AG04449 (cell line): ENCODE data around the gene APOM.

Experiments
- CTCF ChIA-PET: fragments of 350-600 bp; formaldehyde crosslinking; extraction: SDS; loops from one replicate; lab custom pipeline; 2021; ENCODE audit warnings: antibody characterized with exemption; lab: Yijun Ruan, JAX
- POLR2A ChIA-PET: fragments of 400-600, 350-600 bp; formaldehyde crosslinking; extraction: SDS; loops from one replicate; lab custom pipeline; 2020; ENCODE audit warnings: antibody characterized with exemption, inconsistent platforms; lab: Yijun Ruan, JAX
- DNase-seq: peaks from one replicate; pipeline ENCODE4 v3.0.0-alpha.2; 2010; ENCODE audit warnings: low read depth, low spot score
- H3K4me3 ChIP-seq: 2 replicates; pipeline ENCODE4 v1.5.1; 2011; ENCODE audit warnings: low read depth, mild to moderate bottlenecking, control low read depth, low read length
- CTCF ChIP-seq: IDR thresholded peaks from one replicate; pipeline ENCODE4 v1.5.1; 2011; ENCODE audit warnings: mild to moderate bottlenecking, moderate library complexity, low read length, control low read depth, inconsistent platforms; ENCODE audit not compliant: insufficient read depth; ENCODE audit errors: missing control alignments

Gene APOM

DNA sequence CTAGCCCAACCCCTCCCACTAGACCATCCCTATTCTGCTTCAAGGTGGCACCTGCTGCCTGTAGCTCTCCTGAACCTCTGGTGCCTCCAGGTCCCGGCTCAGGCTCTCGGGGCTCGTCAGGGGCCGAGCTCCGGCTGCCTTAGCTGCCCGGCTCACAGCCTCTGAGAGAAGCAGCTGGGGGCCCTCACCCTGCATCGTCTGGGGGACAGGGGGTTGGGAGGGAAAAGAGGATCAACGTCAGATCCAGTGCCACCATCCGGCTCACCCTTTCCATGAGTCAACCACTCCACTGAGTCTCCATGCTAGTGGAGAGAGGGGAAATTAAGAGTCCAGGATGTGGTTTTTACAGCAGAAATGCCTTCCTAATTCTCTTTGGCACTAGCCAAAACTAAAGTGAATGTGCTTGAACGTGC lies 16.2 kb upstream of the APOM start:
- no peak overlapping the region for H3K4me3 ChIP-seq
- no peak for TF ChIP-seq CTCF
- CTCF ChIA-PET = interaction anchor here (1.3 to 1.9 kb wide), 4 partner anchors 12 to 93 kb away, joined by 3 to 5 read pairs (median 4); partner anchors contain the start of gene ATP6V1G2
- POLR2A ChIA-PET = interaction anchor here (0.8 to 3.2 kb wide), 5 partner anchors 12 to 92 kb away, joined by 3 to 16 read pairs (median 9); partner anchors contain the start of genes BAG6, NFKBIL1 and PRRC2A
- DNase-seq = peak; percentile 7

DNA sequence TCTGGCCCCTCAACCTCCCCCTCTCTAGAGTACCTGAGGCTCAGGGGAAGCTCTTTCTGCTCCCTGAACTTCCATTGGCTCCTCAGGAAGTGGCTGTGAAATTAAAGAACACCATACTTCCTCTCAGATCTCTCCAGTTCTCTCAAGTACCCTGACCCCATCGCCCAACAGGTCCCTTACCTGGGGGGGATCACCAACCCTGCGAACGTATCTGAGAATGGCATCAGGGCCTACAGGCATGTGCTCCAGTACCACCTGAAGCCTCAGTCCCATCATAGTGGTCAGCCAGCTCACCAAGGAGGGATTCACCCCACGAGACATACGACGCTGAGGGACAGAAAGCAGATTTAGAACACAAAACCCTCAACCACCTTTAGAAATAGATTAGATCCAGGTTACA lies 15.1 kb upstream of the APOM start:
- TF ChIP-seq CTCF = no peak
- POLR2A ChIA-PET = interaction anchor here (3.1 to 3.2 kb wide), 2 partner anchors 12 to 19 kb away, joined by 14 to 16 read pairs; partner anchors contain the start of genes BAG6 and PRRC2A
- DNase-seq = no peak
- no peak overlapping the region for H3K4me3 ChIP-seq
- CTCF ChIA-PET = interaction anchor here (1.3 to 1.5 kb wide), 3 partner anchors 15 to 94 kb away, joined by 3 to 4 read pairs (median 3); partner anchors contain the start of gene ATP6V1G2

DNA sequence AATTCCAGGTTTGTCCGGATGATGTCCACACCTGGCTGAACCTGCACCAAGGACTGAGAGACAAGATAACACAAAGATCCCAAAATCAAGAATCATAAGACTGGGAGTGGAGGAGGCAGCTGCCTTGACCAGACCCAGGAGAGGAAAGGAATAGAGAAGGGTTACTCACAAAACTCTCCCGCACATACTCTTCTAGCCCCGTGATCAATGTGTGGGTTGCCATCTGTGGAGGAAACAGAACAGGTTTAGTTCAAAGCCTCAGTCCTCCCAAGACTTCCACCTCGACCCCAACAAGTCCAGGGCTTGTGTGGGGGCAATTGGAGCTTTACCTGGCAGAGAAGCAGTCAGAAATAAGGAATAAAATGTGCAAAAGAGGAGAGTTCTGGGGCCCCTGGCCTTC lies 14.3 kb upstream of the APOM start:
- ChIA-PET POLR2A (no interaction called here), CTCF (interaction anchor here (0.7 to 1.5 kb wide), 3 partner anchors 9 to 43 kb away, joined by 3 to 5 read pairs (median 4); partner anchors contain the start of gene BAG6)
- TF ChIP-seq CTCF = no peak
- no peak for DNase-seq
- no peak overlapping the region for H3K4me3 ChIP-seq

DNA sequence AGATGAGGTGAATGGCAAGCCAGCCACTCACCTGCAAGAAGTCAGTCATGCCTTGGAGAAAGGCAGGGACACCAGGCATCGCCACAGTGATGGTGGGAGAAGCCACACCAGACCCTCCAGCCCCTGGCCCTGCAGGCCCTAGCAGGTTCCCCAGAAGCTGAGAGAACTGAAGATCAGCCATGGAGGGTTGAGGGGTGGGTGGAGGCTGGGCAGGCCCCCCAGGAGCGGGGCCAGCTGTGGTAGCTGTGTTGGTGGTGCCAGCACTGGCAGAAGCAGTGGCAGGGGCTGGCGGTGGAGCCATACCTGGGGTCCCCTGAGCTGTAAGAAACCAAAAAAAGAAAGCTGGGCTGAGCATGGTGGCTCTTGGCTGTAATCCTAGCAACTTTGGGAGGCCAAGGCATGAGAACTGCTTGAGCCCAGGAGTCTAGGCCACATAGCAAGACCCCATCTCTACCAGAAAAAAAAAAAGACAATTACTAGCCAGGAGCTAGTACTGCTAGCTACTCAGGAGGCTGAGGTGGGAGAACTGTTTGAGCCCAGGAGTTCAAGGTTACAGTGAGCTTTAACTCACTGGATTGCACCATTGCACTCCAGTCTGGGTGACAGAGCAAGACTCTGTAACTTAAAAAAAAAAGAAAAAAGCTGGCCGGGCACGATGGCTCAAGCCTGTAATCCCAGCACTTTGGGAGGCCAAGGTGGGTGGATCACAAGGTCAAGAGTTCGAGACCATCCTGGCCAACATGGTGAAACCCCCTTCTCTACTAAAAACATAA lies 12.7 kb upstream of the APOM start:
- no peak for TF ChIP-seq CTCF
- no peak for DNase-seq
- ChIA-PET POLR2A (interaction anchor here (0.6 to 1.5 kb wide), 2 partner anchors 9 to 184 kb away, joined by 3 to 4 read pairs; partner anchors contain the start of gene HSPA1B), CTCF (interaction anchor here (0.9 to 1.5 kb wide), 2 partner anchors 18 to 21 kb away, joined by 3 to 4 read pairs; partner anchors contain the start of gene C6orf47)
- H3K4me3 ChIP-seq = no peak overlapping the region

DNA sequence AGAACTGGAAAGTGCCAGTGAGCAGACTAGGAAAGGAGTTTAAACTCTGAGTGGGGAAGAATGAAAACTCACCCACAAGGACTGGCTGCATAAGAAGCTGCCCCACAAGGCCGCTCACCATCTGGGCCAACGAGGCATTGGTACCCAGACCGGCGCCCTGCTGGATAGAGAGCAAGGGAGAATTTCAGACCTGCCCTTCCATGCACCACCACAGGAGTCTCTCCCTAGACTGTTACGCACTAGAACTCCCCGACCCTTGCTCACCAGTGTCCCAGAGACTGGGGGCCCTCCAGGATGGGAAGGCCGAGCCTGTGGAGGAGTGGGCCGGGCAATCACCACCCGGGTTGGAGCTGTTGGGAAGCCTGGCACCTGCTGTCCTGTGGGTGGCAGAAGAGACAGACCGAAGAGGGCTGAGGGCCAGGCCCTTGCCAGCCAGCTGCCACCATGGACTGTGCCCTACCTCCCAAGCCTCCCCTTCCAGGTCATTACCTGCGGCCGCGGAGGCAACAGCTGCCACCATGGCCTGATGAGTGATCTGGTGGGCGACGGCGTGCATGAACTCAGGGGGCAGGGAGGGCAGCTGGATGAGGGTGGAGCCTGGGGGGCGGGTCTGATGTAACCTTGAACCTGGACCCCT lies 11.8 kb upstream of the APOM start:
- DNase-seq = no peak
- H3K4me3 ChIP-seq = no peak overlapping the region
- CTCF ChIA-PET = interaction anchor here (0.9 to 1.5 kb wide), 2 partner anchors 17 to 20 kb away, joined by 3 to 4 read pairs; partner anchors contain the start of gene C6orf47
- no peak for TF ChIP-seq CTCF
- POLR2A ChIA-PET = no interaction called here

DNA sequence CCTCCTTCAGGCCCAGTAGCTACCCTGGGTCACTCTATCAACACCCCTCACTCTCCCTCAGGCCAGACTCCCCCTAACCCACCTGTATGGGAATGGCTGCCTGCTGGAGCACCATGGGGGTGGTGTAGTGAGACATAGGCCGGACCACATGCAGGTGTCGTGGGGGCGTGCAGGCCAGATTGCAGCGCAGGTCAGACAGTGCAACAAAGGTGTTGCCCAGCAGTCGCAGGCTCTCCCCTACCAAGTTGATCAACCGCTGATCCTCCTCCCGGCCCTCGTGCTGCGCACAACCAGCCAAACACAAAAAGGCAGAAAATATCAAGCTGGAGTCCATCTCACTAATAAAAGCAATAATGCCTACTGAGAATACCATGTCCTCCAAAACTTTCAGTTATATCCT lies 10.4 kb upstream of the APOM start:
- no peak for TF ChIP-seq CTCF
- DNase-seq = no peak
- ChIA-PET POLR2A (interaction anchor here (0.6 kb wide), 1 partner anchor 11 kb away, joined by 3 read pairs; no protein-coding TSS in a partner anchor), CTCF (interaction anchor here (0.7 to 1.1 kb wide), 2 partner anchors 10 to 12 kb away, joined by 3 read pairs; no protein-coding TSS in a partner anchor)
- no peak overlapping the region for H3K4me3 ChIP-seq
